ENCODE measurements around the gene BIRC3.

DNA sequence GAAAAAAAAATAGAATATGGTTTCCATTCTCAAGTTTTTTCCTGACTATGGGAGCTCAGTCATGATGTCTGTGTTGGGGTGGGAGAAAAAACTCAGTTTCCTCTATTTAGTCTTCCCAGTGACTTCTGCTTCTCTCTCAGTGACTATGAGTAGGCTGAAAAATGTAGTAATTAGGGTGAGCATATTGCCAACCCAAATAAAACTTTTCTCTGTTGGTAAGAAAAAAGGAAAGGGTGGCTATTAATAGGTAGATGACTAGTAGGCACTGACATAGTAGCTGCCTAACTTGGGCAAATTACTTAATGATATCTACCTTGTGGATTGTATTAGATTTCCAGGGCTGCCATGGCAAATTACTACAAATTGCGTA lies 34.2 kb upstream of the BIRC3 start:
- TF ChIP-seq EZH2phosphoT487 (IDR thresholded peaks at IDR 0.05; ENCODE audit: borderline replicate concordance, low read depth, low read length), result no peak
- TF ChIP-seq, protein P1, sequence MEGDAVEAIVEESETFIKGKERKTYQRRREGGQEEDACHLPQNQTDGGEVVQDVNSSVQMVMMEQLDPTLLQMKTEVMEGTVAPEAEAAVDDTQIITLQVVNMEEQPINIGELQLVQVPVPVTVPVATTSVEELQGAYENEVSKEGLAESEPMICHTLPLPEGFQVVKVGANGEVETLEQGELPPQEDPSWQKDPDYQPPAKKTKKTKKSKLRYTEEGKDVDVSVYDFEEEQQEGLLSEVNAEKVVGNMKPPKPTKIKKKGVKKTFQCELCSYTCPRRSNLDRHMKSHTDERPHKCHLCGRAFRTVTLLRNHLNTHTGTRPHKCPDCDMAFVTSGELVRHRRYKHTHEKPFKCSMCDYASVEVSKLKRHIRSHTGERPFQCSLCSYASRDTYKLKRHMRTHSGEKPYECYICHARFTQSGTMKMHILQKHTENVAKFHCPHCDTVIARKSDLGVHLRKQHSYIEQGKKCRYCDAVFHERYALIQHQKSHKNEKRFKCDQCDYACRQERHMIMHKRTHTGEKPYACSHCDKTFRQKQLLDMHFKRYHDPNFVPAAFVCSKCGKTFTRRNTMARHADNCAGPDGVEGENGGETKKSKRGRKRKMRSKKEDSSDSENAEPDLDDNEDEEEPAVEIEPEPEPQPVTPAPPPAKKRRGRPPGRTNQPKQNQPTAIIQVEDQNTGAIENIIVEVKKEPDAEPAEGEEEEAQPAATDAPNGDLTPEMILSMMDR (conservative IDR thresholded peaks at IDR 0.05; ENCODE audit: low read length), result no peak
